HepG2 (cell line): Measurements from ENCODE around the gene BAMBI. TPM values are rescaled to one million over a fixed set of nuclear protein-coding genes. Genes with fewer than 3 reads are reported as not detected.

Experiments used
- ATAC-seq: fragments of 200-7000 bp; cut with Tn5 transposase; 3 replicates; pipeline ENCODE4 v1.9.1; 2020; ENCODE audit warnings: mild to moderate bottlenecking, moderate library complexity
- BruUV-seq: library from RNA; stranded (reverse); fragments of 400-500 nt; replicated peaks from 2 replicates; lab custom pipeline; 2021; lab: Mats Ljungman, UMichigan
- CTCF ChIA-PET: fragments of 300-600 bp; formaldehyde crosslinking; extraction: SDS; loops from one replicate; lab custom pipeline; 2021; ENCODE audit warnings: low total read pairs, inconsistent platforms, low intra/inter-chr PET ratio; lab: Yijun Ruan, JAX
- POLR2A ChIA-PET: fragments of 350-600 bp; sonication (Branson Sonifier 250); formaldehyde crosslinking; loops from one replicate; lab custom pipeline; 2020; ENCODE audit warnings: antibody characterized with exemption, inconsistent platforms; lab: Yijun Ruan, JAX
- DNase-seq: peaks from one replicate; pipeline ENCODE4 v3.0.0-alpha.2; 2015; ENCODE audit warnings: low spot score
- FAIRE-seq: peaks from 3 replicates; lab custom pipeline; 2011; peaks lifted over from hg19 to GRCh38; lab: Jason Lieb, UNC
- H2AFZ ChIP-seq: one replicate; pipeline ENCODE4 v1.6.1; 2011; ENCODE audit warnings: low read length, inconsistent platforms
- H3K27ac ChIP-seq: fragments of 300-600 bp; 3 replicates; pipeline ENCODE4 v1.8.0; 2011; ENCODE audit warnings: mixed run types, mild to moderate bottlenecking, mixed read lengths, low read length, inconsistent platforms; ENCODE audit not compliant: insufficient read depth; ENCODE audit errors: extremely low read length
- H3K27me3 ChIP-seq, 2 experiments: fragments of 200-600 bp in 1 of 2; 2 replicates in 1 of 2; 3 replicates in 1 of 2; pipeline versions ENCODE4 v1.6.0 to v1.8.0; 2011; ENCODE audit warnings: low read length in 2 of 2, mild to moderate bottlenecking in 2 of 2, moderate library complexity in 2 of 2, inconsistent platforms in 1 of 2; ENCODE audit not compliant: insufficient read depth in 2 of 2, control insufficient read depth in 1 of 2
- H3K36me3 ChIP-seq, 2 experiments: fragments of 200-600 bp in 1 of 2; replicated peaks in 1 of 2; 2 replicates in 1 of 2; 3 replicates in 1 of 2; pipeline versions ENCODE4 v1.5.1 to v1.8.0; 2011; ENCODE audit warnings: low read length in 2 of 2, inconsistent platforms in 1 of 2; ENCODE audit not compliant: insufficient read depth in 2 of 2, control insufficient read depth in 1 of 2
- H3K4me1 ChIP-seq: 2 replicates; pipeline ENCODE4 v1.5.1; 2012; ENCODE audit warnings: low read length, inconsistent platforms; ENCODE audit not compliant: insufficient read depth
- H3K4me2 ChIP-seq: 2 replicates; pipeline ENCODE4 v1.6.0; 2011; ENCODE audit warnings: low read depth, low read length, inconsistent platforms
- H3K4me3 ChIP-seq, 3 experiments: fragments of 200-600 bp in 1 of 3; sonication (generic), shearing (Covaris generic) in 1 of 3; replicated peaks in 1 of 3; 2 replicates each; pipeline ENCODE4 v1.5.1; 2011 to 2016; ENCODE audit warnings: low read length in 3 of 3, inconsistent platforms in 2 of 3, low read depth in 2 of 3, mild to moderate bottlenecking in 2 of 3, control low read depth in 1 of 3, mixed read lengths in 1 of 3; ENCODE audit not compliant: insufficient read depth in 1 of 3
- H3K79me2 ChIP-seq: one replicate; pipeline ENCODE4 v1.6.1; 2011; ENCODE audit warnings: low read length, inconsistent platforms; ENCODE audit not compliant: insufficient read depth
- H3K9ac ChIP-seq: 2 replicates; pipeline ENCODE4 v1.6.0; 2011; ENCODE audit warnings: mild to moderate bottlenecking, low read depth, low read length, inconsistent platforms; ENCODE audit not compliant: insufficient read depth
- H3K9me3 ChIP-seq: 2 replicates; pipeline ENCODE4 v1.5.1; 2012; ENCODE audit warnings: mild to moderate bottlenecking, low read length
- H4K20me1 ChIP-seq: 2 replicates; pipeline ENCODE4 v1.6.0; 2011; ENCODE audit warnings: inconsistent platforms, mild to moderate bottlenecking, low read length, moderate library complexity; ENCODE audit not compliant: insufficient read depth
- ATAD3A ChIP-seq: sonication (generic); formaldehyde crosslinking; IDR thresholded peaks from 2 replicates; pipeline ENCODE4 v1.4.0; 2020; ENCODE audit warnings: missing genetic modification reagents
- CBX2 ChIP-seq, 2 experiments: fragments of 200-600 bp in 1 of 2; sonication (generic); formaldehyde crosslinking in 1 of 2; IDR thresholded peaks; 2 replicates each; pipeline versions ENCODE4 v1.7.0 to v1.8.1; 2018 to 2022; ENCODE audit warnings: low read depth in 2 of 2, low read length in 1 of 2, mild to moderate bottlenecking in 1 of 2, missing genetic modification reagents in 1 of 2
- EZH2 ChIP-seq: conservative IDR thresholded peaks from 2 replicates; pipeline ENCODE4 v1.6.1; 2012; ENCODE audit warnings: mild to moderate bottlenecking, low read depth, low read length, moderate library complexity
- HNRNPK ChIP-seq: fragments of 200-400 bp; formaldehyde crosslinking; IDR thresholded peaks from 2 replicates; pipeline ENCODE4 v1.6.1; 2018; ENCODE audit warnings: low read length, low read depth, moderate library complexity, mild to moderate bottlenecking; ENCODE audit not compliant: poor library complexity, severe bottlenecking
- HOXA7 ChIP-seq: sonication (generic); formaldehyde crosslinking; IDR thresholded peaks from 2 replicates; pipeline ENCODE4 v1.8.1; 2022; ENCODE audit warnings: mild to moderate bottlenecking, missing genetic modification reagents, moderate library complexity
- MAFG ChIP-seq: sonication (generic); formaldehyde crosslinking; IDR thresholded peaks from 2 replicates; pipeline ENCODE4 v1.5.1; 2020; ENCODE audit warnings: mild to moderate bottlenecking, missing genetic modification reagents
- MBNL3 ChIP-seq: fragments of 250-450 bp; sonication (Bioruptor Pico); conservative IDR thresholded peaks from 2 replicates; pipeline ENCODE4 v1.8.0; 2022; ENCODE audit warnings: mild to moderate bottlenecking, inconsistent platforms
- MTA1 ChIP-seq: sonication (generic); formaldehyde crosslinking; IDR thresholded peaks from 2 replicates; pipeline ENCODE4 v1.4.0; 2020; ENCODE audit warnings: missing genetic modification reagents, mild to moderate bottlenecking, borderline replicate concordance
- MTA3 ChIP-seq: sonication (generic); formaldehyde crosslinking; IDR thresholded peaks from 2 replicates; pipeline ENCODE4 v1.4.0; 2020; ENCODE audit warnings: missing genetic modification reagents
- RNF2 ChIP-seq: fragments of 450-650 bp; conservative IDR thresholded peaks from 2 replicates; pipeline ENCODE4 v1.6.1; 2016; ENCODE audit warnings: low read depth
- RXRA ChIP-seq: sonication (generic); formaldehyde crosslinking; IDR thresholded peaks from 2 replicates; pipeline ENCODE4 v1.5.1; 2020; ENCODE audit warnings: missing genetic modification reagents
- SCMH1 ChIP-seq: sonication (generic); formaldehyde crosslinking; IDR thresholded peaks from 2 replicates; pipeline ENCODE4 v1.9.0; 2021; ENCODE audit warnings: missing genetic modification reagents, mild to moderate bottlenecking, borderline replicate concordance
- SMARCE1 ChIP-seq: fragments of 450-650 bp; IDR thresholded peaks from 2 replicates; pipeline ENCODE4 v1.6.1; 2017; ENCODE audit warnings: borderline replicate concordance
- SOX13 ChIP-seq, 3 experiments: fragments of 450-650 bp in 1 of 3; sonication (generic) in 1 of 3; formaldehyde crosslinking in 1 of 3; IDR thresholded peaks in 2 of 3; conservative IDR thresholded peaks in 1 of 3; 2 replicates each; pipeline versions ENCODE4 v1.5.0 to v1.6.1; 2016 to 2020; ENCODE audit warnings: antibody characterized with exemption in 1 of 3, mild to moderate bottlenecking in 1 of 3, missing compliant biosample characterization in 1 of 3, missing genetic modification reagents in 1 of 3, moderate library complexity in 1 of 3
- SOX6 ChIP-seq, 2 experiments: fragments of 450-650 bp in 1 of 2; sonication (generic) in 1 of 2; formaldehyde crosslinking in 1 of 2; IDR thresholded peaks; 2 replicates each; pipeline versions ENCODE4 v1.4.0 to v1.6.1; 2017 to 2020; ENCODE audit warnings: antibody characterized with exemption in 1 of 2, mild to moderate bottlenecking in 1 of 2, missing genetic modification reagents in 1 of 2
- ZFP36 ChIP-seq: fragments of 150-350 bp; IDR thresholded peaks from 2 replicates; pipeline ENCODE4 v1.6.1; 2018; ENCODE audit warnings: borderline replicate concordance, low read length, low read depth; ENCODE audit not compliant: partially characterized antibody
- ZNF766 ChIP-seq: sonication (generic); formaldehyde crosslinking; IDR thresholded peaks from 2 replicates; pipeline ENCODE4 v1.5.0; 2020; ENCODE audit warnings: missing genetic modification reagents, borderline replicate concordance
- WGBS: methylation state at CpG from one replicate; pipeline ENCODE4 v1.1.6; 2017; ENCODE audit warnings: low lambda C conversion rate; 5-methylcytosine and 5-hydroxymethylcytosine counted together
- in situ Hi-C: cut with HindIII; loops from 2 replicates; pipeline ENCODE4 v1.10.0; 2017; ENCODE audit warnings: low pct_unique_long_range_greater_than_20kb; ENCODE audit not compliant: extremely low pct_ligation_motif_present
- intact Hi-C: fragments of 100-400 bp; cut with micrococcal nuclease; formaldehyde crosslinking; loops from one replicate; pipeline ENCODE4 v1.10.0; 2022; ENCODE audit not compliant: unreplicated experiment
- polyA plus RNA-seq, 8 experiments: library from polyadenylated mRNA; depleted of rRNA in 3 of 8; stranded (reverse) in 7 of 8; unstranded in 1 of 8; fragments of >200 nt; fragmentation: Illumina TruSeq in 4 of 8; extraction: Trizol in 4 of 8; gene quantifications; 2 replicates each; pipeline versions ENCODE4 v1.2.1 to v1.2.3, GENCODE V29; 2011 to 2016; ENCODE audit warnings: low read depth in 4 of 8, missing spikeins in 1 of 8, mixed read lengths in 1 of 8; ENCODE audit not compliant: insufficient read depth in 1 of 8
- total RNA-seq, 5 experiments: library from RNA; depleted of rRNA; stranded (reverse); fragments of >200 nt; fragmentation: Illumina TruSeq; extraction: Trizol; gene quantifications; 2 replicates each; pipeline ENCODE4 v1.2.3, GENCODE V29; 2016; ENCODE audit warnings: low read depth in 1 of 5
- TF ChIP-seq, protein P1 (sequence below): sonication (generic); formaldehyde crosslinking; IDR thresholded peaks from 2 replicates; pipeline ENCODE4 v1.4.0; 2020; ENCODE audit warnings: missing genetic modification reagents

The BAMBI gene
- total and polyA plus RNA-seq, 2 of the 13 experiments (the other 11 are each of a cell fraction or from before 2014, with no cell fraction given), result 12.0 to 23.6 TPM

DNA sequence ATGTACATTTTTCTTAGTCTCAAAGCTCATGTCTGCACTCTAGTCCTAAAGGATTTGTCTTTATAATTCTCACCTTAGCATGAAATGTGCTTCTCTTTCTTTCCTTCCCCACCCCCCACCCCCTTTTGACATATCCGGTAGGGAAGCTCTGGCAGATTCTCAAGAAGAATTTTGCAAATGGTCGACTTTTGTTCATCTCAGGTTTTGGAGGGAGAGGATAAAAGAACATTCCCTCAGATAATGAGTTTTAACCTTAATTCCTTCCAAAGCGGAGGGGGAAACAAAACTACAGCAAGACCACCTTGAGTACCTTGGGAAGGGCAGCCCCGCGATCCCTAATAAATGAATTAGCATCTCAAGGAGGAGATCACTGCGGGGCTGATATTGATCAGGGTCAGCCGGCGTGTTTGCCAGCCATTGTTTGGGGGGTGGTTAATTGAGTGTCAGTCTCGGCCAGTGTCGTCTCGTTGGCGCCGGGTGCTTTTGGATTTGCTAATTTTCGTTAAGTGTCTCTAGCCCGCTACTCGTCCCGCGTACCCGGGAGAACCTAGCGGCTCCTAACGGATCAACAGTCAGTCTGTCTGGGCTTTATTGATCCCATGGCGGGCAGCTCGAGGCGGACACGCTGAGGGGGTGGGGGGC, 874 bp upstream of the BAMBI start:
- Histone ChIP-seq H3K4me1 (peaks cover 22% of the 10 kb centered on the region), H3K27me3 (peaks cover 0 to 31% of the 10 kb centered on the region in 2 experiments; a peak in 4 of 5 replicates), H3K4me3 (peak overlapping the region; percentile 56 to 77 (median 63)), H3K36me3 (peaks cover 1 to 6% of the 10 kb centered on the region in 2 experiments; a peak in 2 of 5 replicates), H4K20me1 (peaks cover 32% of the 10 kb centered on the region), H3K4me2 (peak overlapping the region; percentile 94), H2AFZ (no peak overlapping the region), H3K9ac (peak overlapping the region; percentile 61), H3K9me3 (no peaks in the 10 kb centered on the region), H3K27ac (no peak overlapping the region), H3K79me2 (peaks cover 41% of the 10 kb centered on the region)
- FAIRE-seq (no peak), DNase-seq (no peak), ATAC-seq (peak; percentile 14)
- intact Hi-C loops, result loop anchor here (5.0 kb wide), 1 partner anchor 641 kb away; no protein-coding TSS in a partner anchor
- no TSS peak for BruUV-seq
- CTCF ChIA-PET, result interaction anchor here (1.9 kb wide), 1 partner anchor 454 kb away, joined by 15 read pairs; no protein-coding TSS in a partner anchor
- WGBS, result 15% methylated on average over 22 of the region's 25 CpGs
- in situ Hi-C loops, result loop anchor here (5.0 kb wide), 1 partner anchor 316 kb away; no protein-coding TSS in a partner anchor
- POLR2A ChIA-PET, result interaction anchor here (0.9 kb wide), 1 partner anchor 315 kb away, joined by 3 read pairs; no protein-coding TSS in a partner anchor
- no peak for TF ChIP-seq HOXA7 (CRISPR knock-in tag)
- peak; percentile 96 for TF ChIP-seq RNF2
- no peak for TF ChIP-seq ATAD3A
- TF ChIP-seq MAFG, result no peak
- TF ChIP-seq SMARCE1, result no peak
- no peak for TF ChIP-seq MTA3 (CRISPR knock-in tag)
- peak; percentile 61 for TF ChIP-seq HNRNPK
- no peak for TF ChIP-seq MBNL3
- TF ChIP-seq SCMH1 (CRISPR knock-in tag), result peak; percentile 83; the same call in 1 of the 2 replicates
- TF ChIP-seq SOX6 (IDR thresholded peaks at IDR 0.05), result no peak
- peak; percentile 6; the same call in 1 of the 2 replicates for TF ChIP-seq SOX6 (CRISPR knock-in tag; IDR thresholded peaks at IDR 0.05)
- TF ChIP-seq ZFP36, result peak; percentile 75
- 0 out of 2 replicates have a peak, but pooled peaks have one; percentile 38 for TF ChIP-seq EZH2
- 0 out of 2 replicates have a peak, but pooled peaks have one; percentile 34 for TF ChIP-seq SOX13 (IDR thresholded peaks at IDR 0.05)
- TF ChIP-seq SOX13 (CRISPR knock-in tag; conservative IDR thresholded peaks at IDR 0.05 in 1 of 2, IDR thresholded peaks at IDR 0.05 in 1 of 2), result no peak
- peak; percentile 98 for TF ChIP-seq CBX2 (IDR thresholded peaks at IDR 0.05; ENCODE audit: low read depth, low read length)
- TF ChIP-seq CBX2 (CRISPR knock-in tag; IDR thresholded peaks at IDR 0.05; ENCODE audit: low read depth), result no peak; the same call in 1 of the 2 replicates
- no peak for TF ChIP-seq ZNF766 (CRISPR knock-in tag)
- TF ChIP-seq, protein P1, sequence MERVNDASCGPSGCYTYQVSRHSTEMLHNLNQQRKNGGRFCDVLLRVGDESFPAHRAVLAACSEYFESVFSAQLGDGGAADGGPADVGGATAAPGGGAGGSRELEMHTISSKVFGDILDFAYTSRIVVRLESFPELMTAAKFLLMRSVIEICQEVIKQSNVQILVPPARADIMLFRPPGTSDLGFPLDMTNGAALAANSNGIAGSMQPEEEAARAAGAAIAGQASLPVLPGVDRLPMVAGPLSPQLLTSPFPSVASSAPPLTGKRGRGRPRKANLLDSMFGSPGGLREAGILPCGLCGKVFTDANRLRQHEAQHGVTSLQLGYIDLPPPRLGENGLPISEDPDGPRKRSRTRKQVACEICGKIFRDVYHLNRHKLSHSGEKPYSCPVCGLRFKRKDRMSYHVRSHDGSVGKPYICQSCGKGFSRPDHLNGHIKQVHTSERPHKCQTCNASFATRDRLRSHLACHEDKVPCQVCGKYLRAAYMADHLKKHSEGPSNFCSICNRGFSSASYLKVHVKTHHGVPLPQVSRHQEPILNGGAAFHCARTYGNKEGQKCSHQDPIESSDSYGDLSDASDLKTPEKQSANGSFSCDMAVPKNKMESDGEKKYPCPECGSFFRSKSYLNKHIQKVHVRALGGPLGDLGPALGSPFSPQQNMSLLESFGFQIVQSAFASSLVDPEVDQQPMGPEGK (CRISPR knock-in tag), result 0 out of 2 replicates have a peak, but pooled peaks have one; percentile 2
- TF ChIP-seq MTA1 (CRISPR knock-in tag), result no peak
- 0 out of 2 replicates have a peak, but pooled peaks have one; percentile 17 for TF ChIP-seq RXRA (CRISPR knock-in tag)
